WTC11 (cell line): ENCODE measurements around the gene CD86.

Experiments used
- ATF3 ChIP-seq: sonication (generic); formaldehyde crosslinking; conservative IDR thresholded peaks from 2 replicates; pipeline ENCODE4 v1.8.1; 2022; ENCODE audit warnings: mild to moderate bottlenecking, missing genetic modification reagents
- CTCF ChIP-seq: fragments of 200-600 bp; IDR thresholded peaks from 2 replicates; pipeline ENCODE4 v1.8.0; 2022; ENCODE audit warnings: antibody characterized with exemption

DNA sequence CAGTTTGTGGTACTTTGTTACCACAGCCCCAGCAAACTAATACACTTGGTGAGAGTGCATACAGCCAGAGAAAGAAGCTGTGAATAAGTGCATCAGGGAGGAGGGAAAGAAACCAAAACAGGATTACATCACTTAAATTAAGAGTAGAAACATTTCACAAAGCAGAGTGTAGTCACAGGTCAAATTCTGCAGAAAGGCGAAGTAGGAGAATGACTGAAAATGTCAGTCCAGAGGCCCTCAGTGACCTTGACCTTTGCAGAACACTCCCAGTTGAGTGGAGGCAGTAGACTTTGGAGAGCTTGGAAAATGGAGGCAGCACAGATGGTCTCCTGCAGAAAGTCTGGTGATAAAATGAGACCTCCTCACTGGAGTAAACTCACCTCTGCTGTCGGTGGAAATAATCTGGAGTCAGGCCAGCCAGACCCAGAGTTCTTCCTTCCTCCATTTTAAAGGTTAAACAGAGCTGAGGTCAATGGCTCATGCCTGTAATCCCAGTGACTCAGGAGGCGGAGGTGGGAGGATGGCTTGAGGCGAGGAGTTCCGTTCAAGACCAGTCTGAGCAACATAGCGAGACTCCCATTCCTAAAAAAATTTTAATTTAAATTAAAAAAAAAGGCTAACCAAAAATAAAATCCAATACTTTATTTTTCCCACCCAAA lies 5.0 kb downstream of the CD86 start:
- TF ChIP-seq CTCF = no peak
- TF ChIP-seq ATF3 (CRISPR knock-in tag) = no peak
